Putamen (tissue), 1 donor: ENCODE data around the gene WDFY4.

Source experiments
- DNase-seq: peaks from one replicate; pipeline ENCODE4 v3.0.0-alpha.2; 2016; ENCODE audit warnings: low spot score

Gene WDFY4

DNA sequence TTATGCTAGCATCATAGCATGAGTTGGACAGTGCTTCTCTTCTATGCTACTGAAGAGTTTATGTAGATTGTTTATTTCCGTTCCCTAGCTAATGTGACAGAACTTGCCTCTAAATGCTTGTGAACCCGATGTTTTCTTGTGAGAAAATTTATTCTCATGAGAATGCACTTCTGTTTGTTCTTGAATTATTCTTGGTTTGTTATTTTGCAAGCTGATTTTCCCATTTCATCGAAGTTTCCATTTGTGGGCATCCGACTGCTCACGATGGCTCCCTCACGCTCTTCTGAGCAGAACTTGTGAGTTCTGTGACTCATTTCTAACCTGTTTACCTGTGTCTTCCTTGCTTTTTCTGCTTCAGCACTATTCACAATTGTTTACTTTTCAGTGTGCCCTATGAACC lies 59.9 kb downstream of the WDFY4 start:
- no peak for DNase-seq

DNA sequence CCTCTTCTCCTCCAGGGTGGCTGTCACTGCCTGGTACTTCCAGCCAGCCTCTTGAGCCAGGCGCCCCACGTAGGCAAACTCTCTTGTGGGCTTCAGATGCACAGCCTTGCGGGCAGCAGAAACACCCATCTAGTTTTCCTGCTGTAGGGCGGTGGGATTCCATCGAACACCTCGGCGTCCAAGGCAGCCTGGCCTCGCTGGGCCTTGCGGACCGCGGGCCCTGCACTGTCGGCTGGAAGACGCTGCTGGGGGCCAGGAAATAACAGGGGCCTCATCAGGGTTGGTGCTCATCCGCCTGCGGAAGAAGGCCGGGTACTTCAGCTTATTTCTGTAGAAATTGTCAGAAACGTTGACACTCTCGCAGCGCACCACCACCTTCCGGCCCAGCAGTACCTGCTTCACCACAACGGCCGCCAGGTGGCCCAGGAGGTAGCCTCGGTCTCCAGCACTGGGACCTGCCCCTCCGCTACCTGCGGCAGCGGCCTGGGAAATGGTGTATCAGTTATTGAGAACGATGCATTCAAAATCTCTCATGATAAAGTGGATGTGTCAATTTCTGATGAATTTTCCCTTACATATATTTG lies 61.1 kb downstream of the WDFY4 start:
- DNase-seq, result no peak

- DNase-seq, result no peak
Measured at GRCh38 chr10:48748573-48748972, 63.9 kb downstream of the WDFY4 start.

GRCh38 chr10:48749254-48749787 lies 64.6 kb downstream of the WDFY4 start:
- no peak for DNase-seq

- no peak for DNase-seq
Measured at GRCh38 chr10:48750019-48750418, 65.3 kb downstream of the WDFY4 start.

- no peak for DNase-seq
Measured at GRCh38 chr10:48750991-48751390, 66.3 kb downstream of the WDFY4 start.

DNA sequence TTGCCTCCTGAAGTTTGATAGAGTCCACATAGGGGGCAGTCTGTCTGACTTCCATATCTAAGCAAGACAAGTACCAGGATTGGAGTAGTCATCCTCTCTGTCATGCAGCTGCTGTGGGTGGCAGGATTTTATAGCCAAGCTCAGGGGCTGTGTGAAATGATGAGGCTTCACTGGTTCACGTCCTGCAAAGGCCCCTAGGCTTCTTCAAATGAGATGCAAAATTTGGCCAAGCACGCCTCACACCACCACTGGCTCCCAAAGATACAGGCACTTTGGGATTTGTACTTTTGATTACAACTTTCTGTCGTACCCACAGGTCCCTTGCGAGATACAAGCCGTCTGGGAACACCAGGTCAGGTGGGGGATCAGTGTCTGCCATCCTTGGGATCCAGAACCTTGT lies 67.1 kb downstream of the WDFY4 start:
- DNase-seq, result no peak

- no peak for DNase-seq
Measured at GRCh38 chr10:48758411-48758810, 73.7 kb downstream of the WDFY4 start.

- no peak for DNase-seq
Measured at GRCh38 chr10:48759113-48759901, 74.6 kb downstream of the WDFY4 start.

- DNase-seq, result no peak
Measured at GRCh38 chr10:48760983-48761382, 76.3 kb downstream of the WDFY4 start.

DNA sequence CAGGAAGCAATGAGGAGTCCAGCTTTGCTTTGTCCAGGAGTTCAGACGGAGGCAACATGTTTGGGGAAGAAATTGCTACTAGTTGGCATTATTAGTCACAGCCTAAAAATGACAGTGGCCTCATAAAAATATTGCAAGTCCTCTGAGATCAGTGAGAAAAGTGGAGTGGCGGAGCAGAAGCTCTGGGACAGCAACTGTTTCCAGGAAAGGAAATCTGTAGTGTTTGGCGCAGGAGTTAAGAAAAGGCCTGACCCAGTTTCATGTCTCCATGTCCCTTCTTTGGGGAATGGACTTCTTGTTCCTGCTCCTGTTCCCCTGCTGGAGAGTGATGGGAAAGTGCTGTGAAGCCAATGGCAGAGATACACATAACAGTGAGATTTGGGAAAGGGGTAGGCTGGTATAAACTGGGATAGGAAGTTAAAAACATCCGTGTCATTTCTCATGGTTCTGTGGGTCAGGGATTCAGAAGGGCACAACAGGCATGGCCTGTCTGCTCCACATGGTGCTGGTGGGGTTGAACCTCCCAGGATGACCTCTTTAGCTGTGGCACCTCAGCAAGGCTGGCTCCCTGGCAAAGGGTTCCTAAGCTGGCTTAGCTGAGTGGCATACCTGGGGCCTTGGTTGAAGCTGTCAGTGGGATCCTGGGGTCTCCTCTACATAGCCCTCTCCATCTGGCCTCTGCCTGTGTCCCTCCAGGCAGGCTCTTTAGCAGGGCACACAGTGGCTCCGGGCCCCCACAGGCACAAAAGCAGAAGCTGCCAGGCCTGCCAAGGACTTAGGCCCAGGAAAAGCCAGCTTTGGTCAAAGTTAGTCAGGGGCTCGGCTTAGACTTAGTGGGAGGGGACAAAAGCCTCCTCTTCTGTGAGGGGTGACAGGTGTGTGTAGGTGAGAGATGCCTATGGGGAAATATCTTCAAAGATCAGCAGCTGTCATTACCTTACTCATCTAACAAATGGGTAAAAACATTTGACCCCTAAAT lies 77.7 kb downstream of the WDFY4 start:
- no peak for DNase-seq

- no peak for DNase-seq
Measured at GRCh38 chr10:48763403-48763965, 78.8 kb downstream of the WDFY4 start.

- DNase-seq, result no peak
Measured at GRCh38 chr10:48764486-48764885, 79.8 kb downstream of the WDFY4 start.

DNA sequence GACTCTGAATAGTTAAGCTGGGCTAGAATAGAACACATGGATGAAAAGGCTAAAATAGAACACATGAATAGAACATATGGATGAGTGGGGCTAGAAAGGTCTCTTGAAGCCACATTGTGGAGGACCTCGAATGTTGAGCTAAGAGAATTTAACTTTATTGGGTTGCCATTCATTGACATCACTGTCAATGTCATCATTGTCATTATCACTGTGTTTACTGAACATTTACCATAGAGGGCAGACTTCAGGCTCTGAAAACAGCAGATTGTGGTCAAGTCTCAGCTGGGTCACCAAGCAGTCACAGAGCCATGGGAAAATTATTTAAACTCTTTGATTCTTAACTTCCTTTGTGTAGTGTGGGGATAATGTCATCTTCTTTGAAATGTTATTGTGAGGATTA lies 80.4 kb downstream of the WDFY4 start:
- DNase-seq, result no peak

DNA sequence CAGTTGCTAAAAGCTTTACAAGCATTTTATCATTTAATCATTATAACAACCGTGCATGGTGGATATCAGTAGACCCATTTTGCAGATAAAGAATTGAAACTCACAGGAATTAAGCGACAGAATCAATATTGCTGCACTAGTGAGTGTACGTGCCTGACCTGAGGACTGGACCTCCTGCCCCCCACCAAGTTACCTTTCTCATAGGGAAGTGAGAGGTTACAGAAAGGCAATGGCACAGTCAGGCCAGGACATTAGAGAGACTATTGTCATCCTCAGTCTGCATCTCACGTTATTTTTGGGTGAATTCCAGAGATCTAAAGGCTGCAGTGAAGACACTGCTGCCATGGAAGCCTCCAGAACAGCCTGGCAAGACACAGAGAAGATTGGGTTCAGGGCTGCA lies 80.9 kb downstream of the WDFY4 start:
- no peak for DNase-seq

DNA sequence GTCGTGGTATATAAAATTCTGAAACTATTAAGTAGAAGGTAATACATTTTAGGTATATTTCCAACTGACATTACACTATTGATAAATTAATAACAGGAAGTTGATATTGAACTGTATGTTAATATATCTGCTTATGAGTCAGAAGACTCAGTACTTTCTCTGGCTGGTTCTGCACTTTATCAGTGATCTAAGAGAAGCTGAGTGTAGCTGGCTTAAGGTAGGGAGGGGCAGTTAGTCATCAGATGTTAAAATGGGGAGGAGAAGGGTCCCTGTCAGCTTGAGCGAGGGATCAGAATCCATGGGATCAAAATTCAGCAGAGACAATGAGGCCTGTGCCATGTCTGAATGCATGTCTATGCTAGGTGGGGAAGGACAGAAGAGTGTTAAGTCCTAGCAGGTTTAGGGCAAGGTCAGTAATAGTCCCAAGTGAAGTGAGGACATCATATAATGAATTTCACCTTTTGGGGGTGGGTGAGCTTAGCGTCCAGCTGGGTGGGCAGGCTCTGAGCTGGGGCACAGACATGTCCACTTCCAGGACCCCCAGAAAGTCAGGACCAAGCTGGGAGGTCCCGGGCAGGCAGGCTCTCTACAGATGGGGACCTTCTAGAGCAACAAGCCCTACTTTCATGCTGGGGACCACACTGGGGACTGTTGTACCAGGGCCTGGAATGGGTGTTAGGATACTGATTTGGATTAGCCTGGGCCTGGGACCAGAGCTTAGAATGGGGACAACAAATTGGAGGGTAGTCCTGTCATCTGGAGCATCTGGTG lies 82.9 kb downstream of the WDFY4 start:
- DNase-seq, result no peak

DNA sequence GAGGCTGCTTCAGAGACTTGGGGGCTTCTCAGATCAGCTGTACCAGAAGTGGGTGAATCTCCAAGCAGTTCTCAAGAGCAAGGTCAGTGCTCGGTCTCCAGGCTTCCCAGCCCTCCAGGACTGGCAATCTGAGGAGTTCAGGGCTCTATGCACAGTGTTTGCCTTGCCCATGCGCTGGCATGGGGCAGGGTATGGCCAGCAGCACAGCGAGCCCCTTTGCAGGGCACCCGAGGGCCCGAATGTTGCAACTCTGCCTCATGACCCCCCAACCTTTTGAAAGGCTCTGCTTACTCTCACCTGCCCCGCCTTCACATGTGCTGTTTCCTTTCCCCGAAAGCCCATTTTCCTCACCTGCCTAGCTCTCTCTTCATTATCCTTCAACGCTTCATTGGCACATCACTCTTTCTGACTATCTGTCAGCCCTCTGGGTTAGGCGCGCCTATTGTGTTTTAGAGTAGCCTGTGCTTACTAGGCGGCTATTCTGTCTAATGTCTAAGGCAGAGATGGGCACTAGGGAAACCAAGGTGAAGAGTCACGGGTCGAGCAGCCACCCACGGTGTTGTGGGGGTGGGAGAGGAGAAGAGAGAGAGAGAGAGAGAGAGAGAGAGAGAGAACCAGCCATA lies 83.6 kb downstream of the WDFY4 start:
- DNase-seq, result no peak

GRCh38 chr10:48768926-48769325 lies 84.3 kb downstream of the WDFY4 start:
- DNase-seq, result no peak

- DNase-seq, result no peak
Measured at GRCh38 chr10:48769706-48770435, 85.2 kb downstream of the WDFY4 start.

GRCh38 chr10:48770561-48771089 lies 86.0 kb downstream of the WDFY4 start:
- no peak for DNase-seq
